Tibial artery (tissue), 4 donors: ENCODE results near the gene EPHB2.
"Not testable (repeated sequence)": the region's sequence is repeated elsewhere in the genome, so short reads cannot be mapped to it uniquely, and the experiment has no call there.

ENCODE experiments used
- DNase-seq, 2 donors: peaks; one replicate each; pipeline ENCODE4 v3.0.0-alpha.2; 2019
- H3K27ac ChIP-seq, 2 donors: fragments of 200-600 bp; sonication (generic) in 1 of 2; 1 replicate in 1 of 2; 2 replicates in 1 of 2; pipeline ENCODE4 v1.5.1; 2018 to 2019; ENCODE audit warnings: mild to moderate bottlenecking in 1 of 2
- H3K27me3 ChIP-seq, 2 donors: fragments of 200-600 bp; sonication (generic) in 1 of 2; one replicate each; pipeline versions ENCODE4 v1.5.1 to v1.6.0; 2016 to 2019
- H3K36me3 ChIP-seq, 3 donors: fragments of 200-600 bp; sonication (generic) in 2 of 3; one replicate each; pipeline ENCODE4 v1.5.1; 2016 to 2019; ENCODE audit warnings: mild to moderate bottlenecking in 2 of 3
- H3K4me1 ChIP-seq, 4 donors: fragments of 200-600 bp; sonication (generic) in 2 of 4; 1 replicate in 3 of 4; 2 replicates in 1 of 4; pipeline ENCODE4 v1.5.1; 2016 to 2019
- H3K4me3 ChIP-seq, 2 donors: fragments of 200-600 bp; sonication (generic) in 1 of 2; 1 replicate in 1 of 2; 2 replicates in 1 of 2; pipeline ENCODE4 v1.5.1; 2018 to 2019; ENCODE audit warnings: mild to moderate bottlenecking in 2 of 2
- H3K9me3 ChIP-seq, 3 donors: fragments of 200-600 bp; sonication (generic) in 1 of 3; one replicate each; pipeline ENCODE4 v1.5.1; 2016 to 2019
- intact Hi-C: fragments of 100-400 bp; cut with DNase I; formaldehyde crosslinking; loops from one replicate; pipeline ENCODE4 v1.15.0; 2023; ENCODE audit warnings: low total_unique reads
- TF ChIP-seq, protein P1 (sequence below), 2 experiments: fragments of 200-600 bp in 1 of 2; fragments of 450-650 bp in 1 of 2; IDR thresholded peaks; one replicate each; pipeline ENCODE4 v1.5.1; 2017 to 2019; ENCODE audit warnings: antibody characterized with exemption in 2 of 2, mild to moderate bottlenecking in 1 of 2, moderate library complexity in 1 of 2

EPHB2 gene

DNA sequence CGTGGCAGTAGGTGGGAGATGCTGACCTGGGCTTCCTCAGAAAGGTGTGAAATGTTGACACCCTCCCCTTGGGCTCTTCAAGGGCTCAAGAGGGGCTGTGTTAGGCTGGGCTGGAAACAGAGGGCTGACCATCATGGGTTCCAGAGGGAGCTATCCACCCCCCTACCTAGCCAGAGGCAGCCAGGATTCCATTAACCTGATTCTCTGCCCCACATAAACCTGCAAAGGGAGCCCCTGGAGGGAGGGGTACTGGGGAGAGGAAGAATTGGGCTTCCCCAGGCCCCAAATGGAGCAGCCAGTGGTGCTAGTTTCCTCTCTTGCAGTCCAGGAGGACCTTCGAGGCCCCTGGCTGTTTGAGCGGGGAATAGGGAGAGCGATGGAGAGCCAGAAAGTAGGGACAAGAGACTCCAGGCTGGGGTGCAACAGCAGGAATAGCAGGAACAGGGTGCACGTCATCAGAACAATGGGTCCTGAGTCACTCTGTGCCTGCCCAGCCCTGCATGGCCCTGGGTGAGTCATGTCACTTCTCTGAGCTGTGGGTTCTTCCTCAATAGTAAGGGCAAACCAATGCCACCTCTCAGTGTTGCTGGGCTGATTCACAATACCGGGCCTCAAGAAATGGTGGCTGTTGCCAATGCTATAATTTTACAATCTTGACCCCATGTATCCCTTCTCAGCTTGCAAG is 121.2 kb downstream of the EPHB2 start:
- no peak for DNase-seq
- no peaks in the 10 kb centered on the region for H3K36me3 ChIP-seq
- TF ChIP-seq, protein P1, sequence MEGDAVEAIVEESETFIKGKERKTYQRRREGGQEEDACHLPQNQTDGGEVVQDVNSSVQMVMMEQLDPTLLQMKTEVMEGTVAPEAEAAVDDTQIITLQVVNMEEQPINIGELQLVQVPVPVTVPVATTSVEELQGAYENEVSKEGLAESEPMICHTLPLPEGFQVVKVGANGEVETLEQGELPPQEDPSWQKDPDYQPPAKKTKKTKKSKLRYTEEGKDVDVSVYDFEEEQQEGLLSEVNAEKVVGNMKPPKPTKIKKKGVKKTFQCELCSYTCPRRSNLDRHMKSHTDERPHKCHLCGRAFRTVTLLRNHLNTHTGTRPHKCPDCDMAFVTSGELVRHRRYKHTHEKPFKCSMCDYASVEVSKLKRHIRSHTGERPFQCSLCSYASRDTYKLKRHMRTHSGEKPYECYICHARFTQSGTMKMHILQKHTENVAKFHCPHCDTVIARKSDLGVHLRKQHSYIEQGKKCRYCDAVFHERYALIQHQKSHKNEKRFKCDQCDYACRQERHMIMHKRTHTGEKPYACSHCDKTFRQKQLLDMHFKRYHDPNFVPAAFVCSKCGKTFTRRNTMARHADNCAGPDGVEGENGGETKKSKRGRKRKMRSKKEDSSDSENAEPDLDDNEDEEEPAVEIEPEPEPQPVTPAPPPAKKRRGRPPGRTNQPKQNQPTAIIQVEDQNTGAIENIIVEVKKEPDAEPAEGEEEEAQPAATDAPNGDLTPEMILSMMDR (IDR thresholded peaks at IDR 0.05): no peak
- H3K27ac ChIP-seq: no peak overlapping the region
- H3K9me3 ChIP-seq: no peaks in the 10 kb centered on the region
- intact Hi-C loops: no loop called here
- peaks cover 0 to 14% of the 10 kb centered on the region in 2 donors for H3K27me3 ChIP-seq
- H3K4me1 ChIP-seq: peaks cover 0 to 4% (median 0%) of the 10 kb centered on the region in 4 donors
- no peak overlapping the region for H3K4me3 ChIP-seq

DNA sequence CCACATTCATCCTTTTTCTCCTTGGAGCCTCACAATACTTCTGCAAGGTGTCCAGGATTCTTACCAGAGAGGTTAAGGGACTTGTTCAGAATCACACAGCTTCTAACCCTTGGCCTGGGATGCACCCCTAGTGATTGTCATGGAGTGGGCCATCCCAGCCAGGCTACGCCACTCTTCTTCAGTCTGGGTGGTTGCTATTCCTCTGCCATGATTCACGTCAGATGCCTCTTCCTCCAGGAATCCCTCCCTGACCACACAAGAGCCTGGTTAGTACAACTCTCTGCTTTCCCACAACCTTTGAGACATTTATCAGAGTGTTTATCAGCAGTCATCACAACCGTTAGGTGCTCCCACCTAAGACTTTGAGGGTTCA is 121.8 kb downstream of the EPHB2 start:
- Histone ChIP-seq H3K27me3 (peaks cover 0 to 14% of the 10 kb centered on the region in 2 donors), H3K9me3 (no peaks in the 10 kb centered on the region), H3K4me1 (no peaks in the 10 kb centered on the region), H3K4me3 (no peak overlapping the region), H3K36me3 (no peaks in the 10 kb centered on the region), H3K27ac (no peak overlapping the region)
- TF ChIP-seq, protein P1 (IDR thresholded peaks at IDR 0.05): no peak
- DNase-seq: no peak
- intact Hi-C loops: no loop called here

DNA sequence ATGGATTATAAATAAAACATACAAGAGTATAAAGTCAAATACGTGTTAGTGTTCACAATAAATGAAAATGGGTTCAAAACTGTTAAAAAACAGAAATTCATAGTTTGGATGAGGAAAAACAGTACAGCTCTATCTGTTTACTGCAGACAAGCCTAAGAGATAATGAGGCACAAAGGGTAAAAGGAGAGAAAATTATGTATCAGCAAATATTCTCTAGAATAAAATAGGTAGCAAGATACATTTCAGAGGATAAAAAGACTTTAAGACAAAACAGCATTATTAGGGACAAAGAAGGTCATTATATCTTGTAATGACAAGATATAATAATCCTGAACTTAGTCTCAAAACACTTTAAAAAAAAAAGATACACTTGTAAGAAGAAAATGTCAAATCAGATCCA is 123.1 kb downstream of the EPHB2 start:
- no peak overlapping the region for H3K4me3 ChIP-seq
- intact Hi-C loops: no loop called here
- no peaks in the 10 kb centered on the region for H3K9me3 ChIP-seq
- TF ChIP-seq, protein P1 (IDR thresholded peaks at IDR 0.05): no peak
- no peaks in the 10 kb centered on the region for H3K36me3 ChIP-seq
- peaks cover 0 to 18% of the 10 kb centered on the region in 2 donors for H3K27me3 ChIP-seq
- no peak overlapping the region for H3K27ac ChIP-seq
- H3K4me1 ChIP-seq: no peaks in the 10 kb centered on the region
- no peak for DNase-seq

DNA sequence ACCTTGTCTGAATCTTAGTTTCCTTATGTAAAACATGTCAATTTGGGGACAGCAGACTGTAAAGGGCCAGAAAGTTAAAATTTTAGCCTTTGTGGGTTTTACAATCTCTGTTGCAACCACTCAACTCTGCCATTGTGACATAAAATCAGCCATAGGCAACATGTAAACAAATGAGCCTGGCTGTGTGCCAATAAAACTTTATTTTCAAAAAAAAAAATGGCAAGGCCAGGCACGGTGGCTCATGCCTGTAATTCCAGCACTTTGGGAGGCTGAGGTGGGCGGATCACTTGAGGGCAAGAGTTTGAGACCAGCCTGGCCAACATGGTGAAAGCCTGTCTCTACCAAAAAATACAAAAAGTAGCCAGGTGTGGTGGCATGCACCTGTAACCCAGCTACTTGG is 123.8 kb downstream of the EPHB2 start:
- H3K27me3 ChIP-seq: peaks cover 0 to 17% of the 10 kb centered on the region in 2 donors
- H3K4me1 ChIP-seq, intact Hi-C loops, H3K9me3 ChIP-seq, H3K4me3 ChIP-seq, H3K36me3 ChIP-seq, H3K27ac ChIP-seq, DNase-seq: not testable (repeated sequence)

DNA sequence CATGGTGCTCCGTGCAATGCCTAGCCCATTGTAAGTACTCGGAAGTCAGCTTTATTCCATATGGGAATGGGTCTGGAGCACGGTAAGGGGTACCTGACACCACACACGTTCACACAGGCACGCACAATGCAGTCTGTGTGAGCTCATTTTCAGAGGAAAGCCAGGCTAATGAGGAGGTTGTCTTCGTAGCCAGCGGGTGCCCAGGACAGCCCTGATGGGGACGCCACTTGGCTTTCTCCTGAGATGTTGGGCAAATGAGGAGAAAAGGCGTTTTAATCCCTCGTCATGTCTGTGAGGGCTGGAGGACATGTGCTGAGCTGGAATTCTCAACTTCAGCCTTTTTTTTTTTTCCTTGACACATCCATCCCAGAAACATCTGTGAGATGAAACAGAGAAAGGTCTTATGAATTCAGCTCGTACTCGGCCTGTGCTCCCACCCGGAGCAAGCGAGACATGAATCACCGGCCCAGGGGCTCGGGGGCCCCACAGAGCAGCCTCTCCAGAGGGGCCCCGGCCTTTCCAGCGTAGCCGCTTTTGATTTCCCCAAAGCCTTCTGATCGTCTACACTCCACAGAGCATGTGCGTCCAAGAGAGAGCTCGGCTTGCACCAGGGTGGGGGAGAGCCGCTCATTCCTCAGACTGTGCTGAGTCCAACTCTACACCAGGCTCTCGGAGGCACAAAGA is 125.1 kb downstream of the EPHB2 start:
- TF ChIP-seq, protein P1 (IDR thresholded peaks at IDR 0.05): no peak
- H3K27me3 ChIP-seq: peaks cover 0 to 17% of the 10 kb centered on the region in 2 donors
- no peaks in the 10 kb centered on the region for H3K36me3 ChIP-seq
- no peak for DNase-seq
- no peak overlapping the region for H3K4me3 ChIP-seq
- intact Hi-C loops: no loop called here
- H3K4me1 ChIP-seq: no peaks in the 10 kb centered on the region
- no peaks in the 10 kb centered on the region for H3K9me3 ChIP-seq
- H3K27ac ChIP-seq: no peak overlapping the region

DNA sequence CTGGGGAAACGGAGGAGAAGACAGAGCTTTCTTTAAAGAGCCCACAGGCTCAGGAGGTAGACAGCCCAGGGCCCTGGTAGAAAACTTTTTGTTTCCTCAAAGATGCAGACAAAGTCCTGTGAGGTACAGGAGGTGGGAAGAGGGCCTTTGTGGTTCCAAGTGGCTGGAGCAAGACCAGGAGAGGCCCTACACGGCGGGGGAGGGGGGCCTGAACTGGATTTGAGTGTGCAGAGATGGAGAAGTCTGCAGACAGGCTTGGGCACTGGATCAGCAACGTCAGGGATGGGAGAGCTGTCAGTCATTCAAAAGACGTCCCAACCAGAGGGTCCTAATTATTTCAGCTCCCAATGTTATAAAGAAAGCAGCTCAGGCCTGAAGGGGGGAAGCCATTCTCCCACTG is 126.2 kb downstream of the EPHB2 start:
- intact Hi-C loops: no loop called here
- TF ChIP-seq, protein P1 (IDR thresholded peaks at IDR 0.05): no peak
- H3K4me3 ChIP-seq: no peak overlapping the region
- DNase-seq: no peak
- H3K9me3 ChIP-seq: no peaks in the 10 kb centered on the region
- peaks cover 0 to 11% of the 10 kb centered on the region in 2 donors for H3K27me3 ChIP-seq
- H3K27ac ChIP-seq: no peak overlapping the region
- H3K4me1 ChIP-seq: peaks cover 0 to 3% (median 1%) of the 10 kb centered on the region in 4 donors
- no peaks in the 10 kb centered on the region for H3K36me3 ChIP-seq
